AG10803 (cell line): ENCODE results near the gene SFT2D3.
A peak's percentile ranks its signal among the peaks of the same experiment; 100 is the strongest.

Experiments
- DNase-seq: peaks from one replicate; pipeline ENCODE4 v3.0.0; 2010; ENCODE audit warnings: low read depth
- H3K4me3 ChIP-seq: 2 replicates; pipeline ENCODE4 v1.5.1; 2011; ENCODE audit warnings: mild to moderate bottlenecking, low read length, control low read depth
- CTCF ChIP-seq: conservative IDR thresholded peaks from 2 replicates; pipeline ENCODE4 v1.5.1; 2011; ENCODE audit warnings: mild to moderate bottlenecking, low read length, control low read depth, inconsistent platforms

The SFT2D3 gene

GRCh38 chr2:127722807-127723206, 21.5 kb downstream of the SFT2D3 start:
- DNase-seq = no peak
- no peak overlapping the region for H3K4me3 ChIP-seq
- no peak for TF ChIP-seq CTCF

- no peak for TF ChIP-seq CTCF
- H3K4me3 ChIP-seq = no peak overlapping the region
- DNase-seq = no peak
These were observed 25.0 kb downstream of the SFT2D3 start for GRCh38 chr2:127726158-127726880.

GRCh38 chr2:127733113-127733815, 32.0 kb downstream of the SFT2D3 start:
- no peak overlapping the region; the same call in 1 of the 2 replicates for H3K4me3 ChIP-seq
- no peak for TF ChIP-seq CTCF
- DNase-seq = no peak

- TF ChIP-seq CTCF = no peak
- DNase-seq = peak; percentile 37
- peak overlapping the region; percentile 47 for H3K4me3 ChIP-seq
These were observed 32.7 kb downstream of the SFT2D3 start for GRCh38 chr2:127733816-127734537.

- H3K4me3 ChIP-seq = no peak overlapping the region
- DNase-seq = no peak
- no peak for TF ChIP-seq CTCF
These were observed 33.7 kb downstream of the SFT2D3 start for GRCh38 chr2:127735044-127735443.

- peak; percentile 31 for DNase-seq
- no peak for TF ChIP-seq CTCF
- no peak overlapping the region for H3K4me3 ChIP-seq
These were observed 34.5 kb downstream of the SFT2D3 start for GRCh38 chr2:127735537-127736399.
